Cardiac atrium fibroblast (primary cell): ENCODE results near the gene MMP25. TPM values are rescaled to one million over a fixed set of nuclear protein-coding genes. Genes with fewer than 3 reads are reported as not detected.

Experiments used
- total RNA-seq: library from RNA; depleted of rRNA; stranded (reverse); fragments of >200 nt; gene quantifications from 2 replicates; pipeline ENCODE4 v1.2.3, GENCODE V29; 2015

Gene MMP25, protein sequence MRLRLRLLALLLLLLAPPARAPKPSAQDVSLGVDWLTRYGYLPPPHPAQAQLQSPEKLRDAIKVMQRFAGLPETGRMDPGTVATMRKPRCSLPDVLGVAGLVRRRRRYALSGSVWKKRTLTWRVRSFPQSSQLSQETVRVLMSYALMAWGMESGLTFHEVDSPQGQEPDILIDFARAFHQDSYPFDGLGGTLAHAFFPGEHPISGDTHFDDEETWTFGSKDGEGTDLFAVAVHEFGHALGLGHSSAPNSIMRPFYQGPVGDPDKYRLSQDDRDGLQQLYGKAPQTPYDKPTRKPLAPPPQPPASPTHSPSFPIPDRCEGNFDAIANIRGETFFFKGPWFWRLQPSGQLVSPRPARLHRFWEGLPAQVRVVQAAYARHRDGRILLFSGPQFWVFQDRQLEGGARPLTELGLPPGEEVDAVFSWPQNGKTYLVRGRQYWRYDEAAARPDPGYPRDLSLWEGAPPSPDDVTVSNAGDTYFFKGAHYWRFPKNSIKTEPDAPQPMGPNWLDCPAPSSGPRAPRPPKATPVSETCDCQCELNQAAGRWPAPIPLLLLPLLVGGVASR
- total RNA-seq = not detected in 2 replicates

DNA sequence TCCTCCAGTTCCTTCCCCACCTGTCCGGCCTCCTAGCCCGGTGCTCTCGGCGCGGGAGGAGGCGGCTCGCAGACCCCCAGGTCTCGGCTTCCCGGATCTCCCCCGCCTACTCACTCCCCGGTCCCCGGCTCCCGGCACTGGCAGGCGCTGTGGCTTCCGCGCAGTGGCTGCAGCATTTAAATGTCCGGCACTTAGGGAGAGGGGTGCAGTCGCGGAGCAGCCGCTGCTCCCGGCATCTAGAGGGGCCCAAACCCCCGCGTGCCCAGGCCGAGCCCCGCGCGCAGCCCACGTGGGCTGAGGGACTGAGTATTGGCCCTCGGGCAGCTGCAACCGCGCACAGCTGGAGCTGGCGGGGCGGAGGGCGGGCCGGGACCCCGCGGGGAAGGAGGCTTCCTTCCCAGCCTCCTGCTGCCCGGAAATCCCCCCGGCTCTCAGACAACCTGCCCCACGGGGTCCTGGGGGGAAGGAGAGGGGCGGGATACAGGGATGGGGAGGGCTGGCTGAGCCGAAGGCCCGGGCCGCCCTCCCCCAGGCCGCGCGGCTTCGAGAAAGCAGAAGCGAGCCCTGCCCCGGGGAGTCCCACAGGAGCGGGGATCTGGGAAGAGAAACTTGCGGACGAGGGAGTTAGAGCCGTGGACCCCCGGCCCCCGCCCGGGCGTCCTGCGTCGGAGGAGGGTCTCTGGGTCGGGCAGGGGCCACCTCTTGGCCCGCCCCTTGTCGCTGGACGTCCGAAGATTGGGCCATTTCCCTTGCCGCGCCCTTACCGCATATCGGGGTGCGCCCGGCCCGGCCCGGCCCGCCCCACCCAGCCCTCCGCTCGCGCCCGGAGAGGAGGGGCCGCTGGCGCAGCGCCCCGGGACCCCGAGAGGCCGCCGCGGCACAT is at the start of gene MMP25:
MMP25 (plus strand) TSS at position 804 of the 883 bp plus-strand sequence. CDS start 357 bp downstream, outside the sequence.

DNA sequence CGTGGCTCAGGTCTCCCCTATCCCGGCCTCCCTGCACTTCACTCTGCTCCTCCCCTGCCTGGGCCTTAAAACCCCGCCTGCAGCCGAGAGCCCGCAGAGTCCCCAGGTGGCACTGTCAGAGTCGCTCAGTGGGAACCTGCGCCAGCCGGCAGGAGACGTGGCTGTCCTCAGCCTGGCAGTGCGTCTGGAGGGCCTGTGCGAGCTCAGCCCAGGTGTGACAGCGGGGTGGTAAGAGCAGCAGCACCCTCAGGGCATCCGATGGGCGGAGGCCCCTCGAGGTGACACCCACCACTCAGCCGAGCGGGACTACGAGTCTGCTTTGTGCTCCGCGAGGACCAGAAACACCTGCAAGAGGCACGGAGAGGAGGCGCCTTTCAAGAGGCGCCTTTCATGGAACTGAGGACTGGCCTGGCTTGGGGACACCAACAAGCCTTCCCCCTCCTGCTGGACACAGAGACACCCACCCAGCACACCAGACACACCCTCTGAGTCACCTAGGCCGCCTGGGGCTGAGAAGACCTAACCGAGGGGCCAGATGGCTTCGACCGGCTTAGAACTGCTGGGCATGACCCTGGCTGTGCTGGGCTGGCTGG is 33.4 kb upstream of the MMP25 start, which contains the start of gene CLDN9:
CLDN9 (plus strand) TSS at position 96 of the 593 bp plus-strand sequence; CDS start at position 536, 440 bp downstream.

DNA sequence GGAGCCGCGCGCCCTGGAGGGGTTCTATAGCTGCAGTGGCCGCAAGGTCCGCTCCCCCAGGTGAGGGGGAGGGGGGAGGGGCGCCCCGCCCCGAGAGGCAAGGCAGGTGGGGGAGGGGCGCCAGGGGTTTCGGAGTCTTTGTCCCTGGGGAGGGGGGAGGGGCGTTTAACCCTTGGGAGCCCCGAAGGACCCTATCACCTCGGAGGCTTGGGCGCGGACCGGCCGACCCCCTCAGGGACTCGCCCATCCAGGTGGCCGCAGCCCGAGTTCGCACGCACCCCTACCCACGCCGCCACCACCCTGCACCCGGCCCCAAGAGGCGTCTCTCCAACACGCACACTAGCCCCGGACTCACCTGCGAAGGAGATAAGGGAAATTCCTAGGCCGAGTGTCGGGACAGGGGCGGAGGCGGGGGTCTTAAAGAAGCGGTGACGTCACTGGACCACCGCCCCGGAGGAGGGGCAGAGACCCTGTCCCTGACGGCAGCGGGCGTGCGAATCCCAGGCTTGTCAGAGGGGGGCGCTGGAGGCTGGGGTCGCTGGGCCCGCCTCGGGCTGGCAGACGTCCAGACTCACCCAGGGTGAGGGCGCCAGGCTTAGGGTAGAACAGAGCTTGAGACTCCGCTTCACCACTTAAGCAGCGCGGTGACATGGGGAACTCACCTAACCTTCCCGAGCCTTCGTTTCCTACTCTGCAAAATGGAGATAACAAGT is 28.4 kb upstream of the MMP25 start, which contains the start of gene CLDN6:
CLDN6 (minus strand) TSS at position 390 of the 713 bp plus-strand sequence. CDS start 2,162 bp downstream, outside the sequence.

DNA sequence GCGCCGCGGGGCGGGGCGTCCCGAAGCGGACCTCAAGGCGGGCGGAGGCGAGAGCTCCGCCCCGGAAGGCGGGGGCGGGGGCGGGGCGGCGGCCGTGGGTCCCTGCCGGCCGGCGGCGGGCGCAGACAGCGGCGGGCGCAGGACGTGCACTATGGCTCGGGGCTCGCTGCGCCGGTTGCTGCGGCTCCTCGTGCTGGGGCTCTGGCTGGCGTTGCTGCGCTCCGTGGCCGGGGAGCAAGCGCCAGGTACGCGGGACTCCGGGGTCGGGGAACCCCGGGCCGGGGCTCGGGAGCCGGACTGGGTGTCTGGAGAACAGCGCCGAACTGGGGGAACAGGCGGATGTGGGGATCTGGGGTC is 26.1 kb upstream of the MMP25 start, which contains the start of gene TNFRSF12A:
TNFRSF12A (plus strand) TSS at position 122 of the 357 bp plus-strand sequence; CDS start at position 152, 30 bp downstream.

DNA sequence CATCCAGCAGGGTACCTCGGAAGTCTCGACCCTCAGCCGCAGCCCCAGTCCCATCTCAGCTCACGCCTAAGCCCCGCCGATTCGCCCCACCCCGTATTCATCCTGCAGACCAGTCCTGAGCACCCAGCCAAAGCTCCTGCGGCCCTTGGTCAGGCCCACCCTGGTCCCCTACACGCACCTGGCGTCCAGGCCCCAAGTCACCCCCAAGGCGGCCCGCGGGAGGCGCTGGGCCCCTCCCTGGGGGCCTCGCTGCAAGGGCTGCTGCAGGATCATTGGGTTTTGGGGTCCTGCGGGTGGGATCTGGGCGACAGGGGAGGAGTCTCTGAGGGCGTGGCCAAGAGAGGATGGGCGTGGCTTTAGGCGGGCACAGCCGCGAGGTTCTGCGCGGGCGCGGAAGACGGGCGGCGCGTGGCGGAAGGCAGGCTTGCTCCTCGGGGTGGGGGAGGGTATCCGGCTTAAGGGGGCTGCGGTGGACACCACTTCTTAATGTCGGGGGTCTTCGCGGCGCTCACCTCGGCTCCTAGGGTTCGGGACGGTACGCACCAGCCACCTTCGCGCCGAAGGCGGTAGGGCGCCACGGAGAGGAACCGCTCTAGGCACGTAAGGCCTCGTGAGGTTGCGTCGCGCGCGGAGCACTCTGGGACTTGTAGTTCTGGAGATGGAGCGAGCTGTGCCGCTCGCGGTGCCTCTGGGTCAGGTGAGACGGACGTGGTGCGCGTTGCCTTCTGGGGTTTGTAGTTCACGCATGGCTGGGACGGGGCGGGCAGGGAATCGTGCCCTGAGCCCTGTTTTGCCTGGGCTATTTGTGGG is 22.5 kb upstream of the MMP25 start, which contains the start of the genes HCFC1R1 and THOC6:
HCFC1R1 (minus strand) TSS at position 274 of the 810 bp plus-strand sequence; CDS start at position 273, 1 bp downstream.
THOC6 (plus strand) TSS at position 367 of the 810 bp plus-strand sequence; CDS start at position 659, 292 bp downstream.

DNA sequence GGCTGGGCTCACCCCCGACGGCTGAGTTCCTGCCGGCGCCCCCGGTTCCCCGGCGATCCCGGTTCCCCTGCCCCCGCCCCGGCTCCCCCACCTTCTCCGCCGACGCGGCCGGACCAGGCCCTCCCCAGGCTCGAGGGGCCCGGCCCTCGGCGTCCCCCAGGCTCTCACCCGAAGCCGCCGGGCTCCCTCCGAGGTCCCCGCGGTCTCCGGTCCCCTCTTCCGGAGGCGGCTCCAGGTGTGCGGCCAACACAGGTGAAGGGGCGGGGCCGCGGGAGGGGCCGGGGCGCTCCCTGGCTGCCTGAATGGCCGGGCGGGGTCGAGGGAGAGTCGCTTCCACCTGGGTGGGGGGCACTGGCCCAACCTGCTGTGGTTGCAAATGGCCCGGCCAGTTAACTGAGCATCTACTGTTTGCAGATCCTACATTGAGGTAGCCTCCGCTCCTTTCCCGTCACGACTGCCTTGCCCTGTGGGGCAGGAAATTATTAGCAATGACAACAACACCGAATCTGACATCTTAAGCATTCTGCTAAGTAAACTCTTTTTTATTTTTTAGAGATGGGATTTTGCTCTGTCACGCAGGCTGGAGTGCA is 9.5 kb upstream of the MMP25 start, which contains the start of gene BICDL2:
BICDL2 (minus strand) TSS at position 219 of the 590 bp plus-strand sequence. CDS start 1,448 bp downstream, outside the sequence.

DNA sequence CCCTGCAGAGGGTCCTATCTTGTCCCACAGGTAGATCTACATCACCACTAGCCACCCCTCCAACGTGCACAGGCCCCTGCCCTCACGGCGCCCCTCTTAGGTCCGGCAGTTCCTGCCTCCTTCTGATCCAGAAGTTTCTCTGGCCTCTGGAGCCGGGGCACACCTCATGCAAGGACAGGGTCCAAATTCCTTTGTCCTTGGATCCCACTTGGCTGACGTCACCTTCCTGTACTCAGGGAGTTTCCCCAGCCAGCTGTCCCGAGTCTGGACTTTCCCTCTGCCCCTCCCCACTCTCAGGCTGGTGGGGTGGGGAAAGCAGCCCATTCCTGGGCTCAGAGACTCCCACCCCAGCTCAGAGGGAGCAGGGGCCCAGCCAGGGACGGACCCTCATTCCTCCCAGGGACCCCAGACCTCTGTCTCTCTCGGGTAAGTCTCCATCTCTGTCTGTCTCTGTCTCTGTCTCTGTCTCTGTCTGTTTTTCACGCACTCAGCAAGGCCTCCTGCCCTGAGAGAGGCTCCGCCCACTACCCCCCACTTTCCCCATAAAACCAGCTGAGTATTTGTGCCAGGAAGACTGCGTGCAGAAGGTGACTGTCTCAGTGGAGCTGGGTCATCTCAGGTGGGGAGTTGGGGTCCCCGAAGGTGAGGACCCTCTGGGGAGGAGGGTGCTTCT is 18.8 kb downstream of the MMP25 start, which contains the start of gene IL32:
IL32 (plus strand) TSS at position 572 of the 673 bp plus-strand sequence. CDS start 172 bp downstream, outside the sequence.

DNA sequence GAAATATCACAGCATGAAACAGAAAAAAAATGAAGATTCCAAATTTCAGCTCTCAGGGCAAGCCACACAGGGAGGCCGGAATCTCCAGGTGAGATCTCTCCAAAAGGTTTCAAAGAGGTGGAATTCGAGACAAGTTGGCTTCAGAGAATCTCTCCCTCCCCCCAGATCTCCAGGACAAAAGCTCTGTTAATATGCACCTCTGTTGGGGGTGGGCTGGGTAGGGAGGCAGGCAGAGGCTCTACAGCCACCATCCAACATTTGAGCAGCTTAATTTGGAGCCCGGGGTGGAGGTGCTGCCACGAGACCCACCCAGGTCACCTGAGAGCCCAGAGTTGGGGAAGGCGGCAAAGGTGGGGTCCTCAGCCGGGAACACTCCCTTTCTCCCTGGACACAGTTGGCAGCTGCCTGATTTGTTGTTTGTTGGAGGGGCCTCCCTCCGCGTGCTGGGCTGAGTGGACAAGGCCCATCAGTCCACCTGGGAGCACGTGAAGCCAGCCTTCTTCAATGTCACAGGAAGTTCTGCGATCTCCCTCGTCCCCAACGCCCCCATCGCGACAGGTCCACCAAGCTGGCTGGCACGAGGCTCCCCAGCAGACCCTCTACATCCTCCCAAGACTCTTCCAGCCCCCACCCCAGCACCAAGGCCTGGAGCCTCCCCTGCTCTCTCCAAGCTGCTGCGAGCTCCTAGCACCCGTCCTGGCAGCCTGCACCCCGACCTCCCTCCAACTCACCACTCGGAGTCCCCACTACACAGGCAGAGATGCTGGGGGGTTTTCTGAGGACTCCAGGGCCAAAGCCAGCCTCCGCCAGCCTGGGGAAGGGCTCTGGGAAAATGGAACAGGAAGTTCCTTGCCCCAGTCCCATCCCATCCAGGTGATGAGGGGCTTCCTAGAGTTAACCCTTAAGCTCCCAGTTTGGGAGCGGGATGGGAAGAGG is 52.4 kb downstream of the MMP25 start, which contains the start of gene ZSCAN10:
ZSCAN10 (minus strand) TSS at position 836 of the 936 bp plus-strand sequence. CDS start 6,357 bp downstream, outside the sequence.

Other genes with a start within 250 kb of the MMP25 start
- not detected in 2 replicates for gene PRSS41, start 248.1 kb upstream of the MMP25 start, total RNA-seq
- gene PRSS21, start 229.3 kb upstream of the MMP25 start, total RNA-seq = not detected in 2 replicates
- gene ZG16B, start 216.3 kb upstream of the MMP25 start, total RNA-seq = 1.8 TPM in 1 of 2 replicates, not detected in the other
- not detected in 2 replicates for gene PRSS22, start 188.4 kb upstream of the MMP25 start, total RNA-seq
- 75.6 and 81.2 TPM in 2 replicates for gene FLYWCH2, start 163.3 kb upstream of the MMP25 start, total RNA-seq
- 22.6 and 28.2 TPM in 2 replicates for gene FLYWCH1, start 134.6 kb upstream of the MMP25 start, total RNA-seq
- not detected in 2 replicates for gene KREMEN2, start 82.3 kb upstream of the MMP25 start, total RNA-seq
- 10.0 and 10.5 TPM in 2 replicates for gene PAQR4, start 77.2 kb upstream of the MMP25 start, total RNA-seq
- 5.8 and 14.6 TPM in 2 replicates for gene PKMYT1, start 66.1 kb upstream of the MMP25 start, total RNA-seq
- not detected in 2 replicates for gene CLDN9, start 33.6 kb upstream of the MMP25 start, total RNA-seq
- 0.16 TPM in 1 of 2 replicates, not detected in the other for gene CLDN6, start 28.4 kb upstream of the MMP25 start, total RNA-seq
- gene TNFRSF12A, start 26.2 kb upstream of the MMP25 start, total RNA-seq = 164 and 196 TPM in 2 replicates
- 6.5 and 12.0 TPM in 2 replicates for gene HCFC1R1, start 22.6 kb upstream of the MMP25 start, total RNA-seq
- 18.5 and 19.9 TPM in 2 replicates for gene THOC6, start 22.5 kb upstream of the MMP25 start, total RNA-seq
- gene BICDL2, start 9.6 kb upstream of the MMP25 start, total RNA-seq = 0.16 TPM in 1 of 2 replicates, not detected in the other
- gene IL32, start 19.1 kb downstream of the MMP25 start, total RNA-seq = 9.7 and 131 TPM in 2 replicates
- gene ZSCAN10, start 52.7 kb downstream of the MMP25 start, total RNA-seq = not detected in 2 replicates
- 10.7 and 13.8 TPM in 2 replicates for gene ZNF205, start 66.0 kb downstream of the MMP25 start, total RNA-seq
- 3.9 and 5.2 TPM in 2 replicates for gene ZNF213, start 88.5 kb downstream of the MMP25 start, total RNA-seq
- gene OR1F1, start 141.6 kb downstream of the MMP25 start, total RNA-seq = not detected in 2 replicates
- 8.1 and 9.4 TPM in 2 replicates for gene ZNF200, start 188.6 kb downstream of the MMP25 start, total RNA-seq
- gene MEFV, start 210.1 kb downstream of the MMP25 start, total RNA-seq = not detected in 2 replicates
- gene ZNF263, start 236.9 kb downstream of the MMP25 start, total RNA-seq = 46.5 and 54.7 TPM in 2 replicates